ENCODE results near the gene ST3GAL4.
"Not testable (repeated sequence)": the region's sequence is repeated elsewhere in the genome, so short reads cannot be mapped to it uniquely, and the experiment has no call there.

Gene ST3GAL4

GRCh38 chr11:126366064-126366822 is 10.8 kb downstream of the ST3GAL4 start:
- DNase-seq = no peak

- DNase-seq = not testable (repeated sequence)
Observed at GRCh38 chr11:126366823-126367654, 11.6 kb downstream of the ST3GAL4 start.

DNA sequence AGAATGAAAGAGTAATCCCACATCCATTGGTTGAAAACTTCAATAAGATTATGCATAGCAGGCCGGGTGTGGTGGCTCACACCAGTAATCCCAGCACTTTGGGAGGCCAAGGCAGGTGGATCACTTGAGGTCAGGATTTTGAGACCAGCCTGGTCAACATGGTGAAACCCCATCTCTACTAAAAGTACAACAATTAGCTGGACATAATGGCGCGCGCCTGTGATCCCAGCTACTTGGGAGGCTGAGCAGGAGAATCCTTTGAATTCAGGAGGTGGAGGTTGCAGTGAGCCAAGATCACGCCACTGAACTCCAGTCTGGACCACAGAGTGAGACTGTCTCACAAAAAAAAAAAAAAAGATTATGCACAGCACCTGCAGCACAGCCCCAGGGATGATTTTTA is 12.3 kb downstream of the ST3GAL4 start:
- not testable (repeated sequence) for DNase-seq

DNA sequence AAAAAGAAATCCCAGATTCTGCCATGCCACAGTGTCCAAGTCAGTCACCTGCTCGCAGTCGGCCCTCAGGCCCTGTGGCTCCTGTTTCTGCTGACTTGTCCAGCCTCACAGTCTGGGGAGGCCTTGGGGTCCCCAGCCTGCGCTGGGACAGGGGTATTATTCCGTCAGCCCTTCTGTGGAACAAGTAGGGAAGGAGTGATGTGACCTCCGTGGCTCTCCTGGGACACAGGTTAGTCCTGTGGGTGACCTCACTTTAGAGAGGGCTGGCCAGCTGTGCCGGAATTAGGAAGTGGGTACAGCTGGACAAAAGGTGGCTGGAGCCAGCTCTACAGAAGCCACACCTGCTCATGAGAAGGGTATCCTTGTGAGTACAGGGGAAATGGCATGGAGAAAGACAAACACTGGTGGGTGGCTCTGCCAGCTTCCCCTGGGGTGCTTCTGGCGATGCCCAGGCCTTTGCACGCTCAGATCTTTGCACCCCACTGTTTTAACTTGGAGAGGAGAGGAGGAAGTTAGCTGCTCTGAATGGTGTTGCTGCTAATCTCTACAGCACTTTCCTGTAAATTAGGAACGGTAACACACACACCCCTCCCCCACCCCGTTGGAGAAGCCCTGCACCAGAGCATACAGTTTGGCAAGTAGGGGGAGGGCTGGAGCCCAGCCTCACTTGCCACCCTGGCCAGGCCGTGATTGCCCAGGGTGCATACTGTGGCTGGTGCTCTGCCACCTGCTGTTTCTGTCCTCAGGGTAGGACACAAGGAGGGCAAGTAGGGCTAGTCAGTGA is 13.0 kb downstream of the ST3GAL4 start:
- not testable (repeated sequence) for DNase-seq

DNA sequence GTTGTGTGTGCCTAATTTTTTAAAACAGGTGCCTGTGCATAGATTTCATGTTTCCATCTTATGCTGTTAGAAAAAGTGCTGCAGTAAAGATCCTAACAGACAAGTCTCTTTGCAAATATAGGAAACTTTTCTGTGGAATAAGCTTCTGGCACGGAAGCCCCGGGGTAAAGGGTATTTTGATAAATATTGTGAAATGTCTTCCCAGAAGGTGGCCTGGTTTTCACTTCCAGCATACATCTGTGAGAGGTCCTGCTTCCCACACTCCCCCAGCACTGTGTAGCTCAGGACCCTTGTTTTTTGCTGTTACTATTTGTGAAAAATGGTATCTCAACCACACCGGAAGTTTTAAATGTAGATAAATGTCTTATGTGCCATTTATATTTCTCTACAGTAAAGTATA is 14.5 kb downstream of the ST3GAL4 start:
- DNase-seq = no peak

- DNase-seq = no peak
Observed at GRCh38 chr11:126371595-126371994, 16.1 kb downstream of the ST3GAL4 start.

GRCh38 chr11:126373389-126374066 is 18.0 kb downstream of the ST3GAL4 start:
- DNase-seq = not testable (repeated sequence)

GRCh38 chr11:126374562-126375300 is 19.2 kb downstream of the ST3GAL4 start:
- not testable (repeated sequence) for DNase-seq

DNA sequence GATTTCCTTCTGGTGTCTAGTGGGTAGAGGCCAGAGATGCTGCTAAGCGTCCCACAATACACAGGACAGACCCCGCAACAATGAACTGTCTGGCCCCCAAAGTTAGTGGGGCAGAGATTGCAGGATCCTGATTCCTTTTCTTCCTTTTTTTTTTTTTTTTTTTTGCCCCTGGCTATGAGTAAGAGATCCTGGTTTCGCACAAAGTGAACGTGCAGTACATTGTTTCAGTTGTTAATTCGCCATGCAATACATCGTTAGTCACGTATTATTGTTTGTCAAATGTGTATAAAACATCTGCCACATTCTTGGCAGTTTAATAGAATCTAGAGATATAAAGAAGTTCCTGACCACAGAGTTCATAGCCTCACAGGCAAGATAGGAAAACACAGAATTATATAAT is 20.2 kb downstream of the ST3GAL4 start:
- no peak for DNase-seq

DNA sequence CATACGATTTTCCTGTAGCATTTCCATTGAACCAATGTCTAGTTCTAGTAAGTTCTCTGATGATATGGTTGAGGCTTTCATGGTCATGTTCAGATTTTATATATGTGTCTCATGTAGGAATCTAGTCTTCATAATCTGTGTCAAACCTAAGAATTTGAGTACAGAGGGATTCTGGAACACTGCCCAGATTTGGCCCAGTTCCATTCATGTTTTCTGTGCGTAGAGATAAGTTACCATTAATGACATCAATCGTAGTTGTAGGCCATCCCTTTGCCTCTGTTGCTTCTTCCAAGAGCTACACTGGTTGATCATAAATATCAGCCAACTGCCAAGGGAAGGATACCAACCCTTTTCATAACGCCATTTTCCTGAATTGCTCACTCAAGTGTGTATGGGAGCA is 23.3 kb downstream of the ST3GAL4 start:
- DNase-seq = no peak

DNA sequence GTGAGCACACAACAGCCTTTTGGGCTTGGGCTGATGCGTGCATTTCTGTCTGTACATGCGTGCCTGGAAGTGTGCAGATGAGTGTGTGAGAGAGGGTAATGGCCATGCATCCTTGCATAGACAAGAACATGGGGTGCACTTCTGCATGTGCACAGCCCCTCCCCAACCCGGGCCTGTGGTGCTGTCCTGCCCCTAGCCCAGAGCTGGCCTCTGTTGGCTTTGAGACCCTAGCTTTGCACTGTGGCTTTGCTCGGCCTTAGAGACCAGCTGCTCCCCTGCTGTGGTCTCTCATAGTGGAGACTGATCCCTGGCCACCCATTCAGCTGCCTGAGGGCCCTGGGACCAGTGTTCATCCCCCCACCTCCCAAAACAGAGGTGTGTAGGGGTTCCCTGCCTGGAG is 25.4 kb downstream of the ST3GAL4 start:
- no peak for DNase-seq

DNA sequence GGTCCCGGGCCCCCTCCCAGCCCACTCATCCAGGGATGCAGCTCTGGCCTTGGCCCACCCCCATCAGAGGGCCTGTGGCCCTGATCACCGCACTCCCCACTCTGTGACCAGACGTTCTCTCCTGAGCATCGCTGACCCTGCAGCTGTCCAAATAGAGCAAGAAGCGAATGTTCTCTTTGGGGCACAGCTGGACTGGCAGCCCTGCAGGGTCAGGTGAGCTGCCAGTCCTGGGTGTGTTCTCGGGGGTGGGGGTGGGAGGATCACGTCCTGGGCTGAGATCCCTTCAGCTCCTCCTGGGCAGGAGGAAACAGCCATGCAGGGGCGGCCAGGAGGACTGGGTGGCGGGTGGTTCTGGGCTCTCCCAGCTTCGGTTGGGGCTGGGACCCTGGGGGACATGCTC is 26.5 kb downstream of the ST3GAL4 start:
- not testable (repeated sequence) for DNase-seq

- DNase-seq = not testable (repeated sequence)
Observed at GRCh38 chr11:126382641-126383040, 27.2 kb downstream of the ST3GAL4 start.

GRCh38 chr11:126383339-126384335 is 28.2 kb downstream of the ST3GAL4 start:
- DNase-seq = no peak

GRCh38 chr11:126384449-126385070 is 29.1 kb downstream of the ST3GAL4 start:
- no peak for DNase-seq

DNA sequence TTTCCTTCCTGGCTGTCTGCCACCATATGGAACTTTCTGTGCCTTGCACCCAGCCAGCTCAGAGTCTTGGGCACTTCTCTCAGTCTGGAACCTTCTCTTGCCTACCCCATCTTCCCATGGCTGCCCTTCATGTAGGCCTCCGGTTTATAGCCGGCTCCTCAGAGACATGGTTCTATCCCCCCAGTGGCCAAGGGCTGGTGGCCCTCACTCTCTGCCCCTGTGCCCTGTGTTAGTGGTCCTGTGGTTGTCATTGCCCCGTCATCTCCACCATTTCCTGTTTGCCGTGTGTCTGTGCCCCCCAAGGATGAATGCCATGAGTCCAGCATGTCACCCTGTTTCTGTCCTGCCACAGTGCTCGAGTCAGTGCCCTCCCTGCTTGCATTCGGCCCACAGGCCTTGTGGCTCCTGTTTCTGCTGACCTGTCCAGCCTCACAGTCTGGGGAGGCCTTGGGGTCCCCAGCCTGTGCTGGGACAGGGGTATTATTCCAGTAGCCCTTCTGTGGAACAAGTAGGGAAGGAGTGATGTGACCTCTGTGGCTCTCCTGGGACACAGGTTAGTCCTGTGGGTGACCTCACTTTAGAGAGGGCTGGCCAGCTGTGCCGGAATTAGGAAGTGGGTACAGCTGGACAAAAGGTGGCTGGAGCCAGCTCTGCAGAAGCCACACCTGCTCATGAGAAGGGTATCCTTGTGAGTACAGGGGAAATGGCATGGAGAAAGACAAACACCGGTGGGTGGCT is 30.7 kb downstream of the ST3GAL4 start:
- no peak for DNase-seq

- not testable (repeated sequence) for DNase-seq
Observed at GRCh38 chr11:126386729-126387071, 31.2 kb downstream of the ST3GAL4 start.

GRCh38 chr11:126387857-126388256 is 32.4 kb downstream of the ST3GAL4 start:
- no peak for DNase-seq

- no peak for DNase-seq
Observed at GRCh38 chr11:126390272-126390867, 34.9 kb downstream of the ST3GAL4 start.
